ENCODE measurements around the gene B4GALT2. TPM values are rescaled to one million over a fixed set of nuclear protein-coding genes. Genes with fewer than 3 reads are reported as not detected.

Gene B4GALT2
- total and polyA plus RNA-seq, 2 of the 8 experiments (the other 6 are each of a cell fraction or from before 2014, with no cell fraction given) = 56.5 to 121 TPM

DNA sequence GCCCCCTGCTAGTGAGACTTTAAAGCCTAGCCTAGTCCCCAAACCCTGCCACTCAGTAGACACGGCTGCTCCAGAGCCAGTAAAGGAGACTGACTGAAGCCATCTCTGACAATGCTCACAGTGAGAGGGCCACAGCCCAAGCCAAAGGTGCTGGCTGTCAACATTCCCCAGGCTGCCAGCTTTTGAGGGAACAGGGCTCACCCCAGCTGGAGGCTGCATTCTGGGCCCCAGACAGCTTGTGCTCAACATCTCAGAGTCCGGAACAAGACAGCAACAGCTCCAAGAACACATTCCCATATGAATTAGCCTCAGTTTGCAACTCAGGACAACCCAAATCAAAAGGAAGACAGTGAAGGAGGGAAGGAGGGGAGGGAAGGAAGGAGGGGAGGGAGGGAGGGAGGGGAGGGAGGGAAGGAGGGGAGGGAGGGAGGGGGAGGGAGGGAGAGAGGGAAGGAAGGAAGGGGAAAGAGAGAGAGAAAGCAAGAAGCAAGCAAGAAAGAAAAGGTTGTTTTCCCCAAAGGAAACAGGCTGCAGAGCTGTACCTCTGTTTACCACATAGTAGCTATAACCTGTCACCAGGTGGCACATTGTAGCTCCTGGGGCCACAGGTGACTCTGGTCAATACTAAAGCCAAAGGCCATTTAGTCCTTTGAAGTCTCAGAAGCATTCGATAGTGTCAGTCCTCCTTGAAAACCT, 40.0 kb upstream of the B4GALT2 start:
- Histone ChIP-seq H3K4me3 (ENCODE audit: extremely low read depth in 1 of 4, insufficient read depth in 2 of 4, low read depth in 3 of 4, low read length in 4 of 4) (no peak overlapping the region), H3K4me2 (ENCODE audit: insufficient read depth in 1 of 2, low read depth in 2 of 2, low read length in 2 of 2) (peak overlapping the region in 1 of 2 experiments; percentile 43; a peak in 1 of 4 replicates), H3K23ac (ENCODE audit: insufficient read length) (no peak overlapping the region), H3K14ac (ENCODE audit: insufficient read length) (no peak overlapping the region), H2BK12ac (ENCODE audit: low read depth, low read length) (no peak overlapping the region), H3K18ac (ENCODE audit: extremely low read depth, low read length) (no peak overlapping the region), H3K36me3 (ENCODE audit: control insufficient read depth in 2 of 4, insufficient read depth in 4 of 4, low read length in 3 of 4) (no peaks in the 10 kb centered on the region; a peak in 1 of 8 replicates), H4K5ac (ENCODE audit: insufficient read length, low read depth, low read length) (no peak overlapping the region), H3K27me3 (replicated peaks in 1 of 4; ENCODE audit: control insufficient read depth in 3 of 4, extremely low read depth in 1 of 4, insufficient read depth in 3 of 4, low read length in 3 of 4) (no peaks in the 10 kb centered on the region; a peak in 1 of 7 replicates), H3K4ac (replicated peaks; ENCODE audit: insufficient read length, low read depth, low read length) (no peak overlapping the region), H4K8ac (ENCODE audit: extremely low read depth, insufficient read depth, low read length) (no peak overlapping the region), H4K91ac (replicated peaks; ENCODE audit: insufficient read length, low read length) (no peak overlapping the region), H2BK20ac (ENCODE audit: low read length) (no peak overlapping the region), H3K79me1 (ENCODE audit: low read depth, low read length) (no peaks in the 10 kb centered on the region), H3K56ac (replicated peaks; ENCODE audit: insufficient read length, low read depth, low read length) (no peak overlapping the region), H2BK5ac (ENCODE audit: low read depth, low read length) (peak overlapping the region; percentile 3; the same call in 1 of the 2 replicates), H2AFZ (ENCODE audit: low read length) (no peak overlapping the region), H3K79me2 (ENCODE audit: control insufficient read depth in 1 of 2, insufficient read depth in 2 of 2, low read length in 2 of 2) (no peaks in the 10 kb centered on the region), H2BK120ac (replicated peaks; ENCODE audit: low read depth, low read length) (no peak overlapping the region), H3K27ac (ENCODE audit: low read depth, low read length) (no peak overlapping the region), H2AK5ac (ENCODE audit: low read depth, low read length) (no peak overlapping the region; the same call in 1 of the 2 replicates), H4K20me1 (replicated peaks in 1 of 2; ENCODE audit: control insufficient read depth in 1 of 2, insufficient read depth in 2 of 2, low read length in 2 of 2) (peaks cover 7 to 8% of the 10 kb centered on the region in 2 experiments), H3K4me1 (replicated peaks in 1 of 4; ENCODE audit: control insufficient read depth in 3 of 4, insufficient read depth in 4 of 4, low read length in 3 of 4) (peaks cover 13 to 36% (median 24%) of the 10 kb centered on the region in 4 experiments), H3K9me3 (ENCODE audit: insufficient read depth in 2 of 2, low read depth in 1 of 2, low read length in 1 of 2) (no peaks in the 10 kb centered on the region), H3K23me2 (ENCODE audit: low read depth, low read length) (peaks cover 4% of the 10 kb centered on the region; the same call in 1 of the 2 replicates), H2BK15ac (ENCODE audit: low read length) (no peak overlapping the region), H3K9ac (replicated peaks in 1 of 4; ENCODE audit: extremely low read depth in 1 of 4, low read depth in 3 of 4, low read length in 3 of 4) (no peak overlapping the region)
- FAIRE-seq (no peak), DNase-seq (ENCODE audit: low read depth in 1 of 2, low spot score in 2 of 2) (no peak)
- CTCF ChIA-PET (ENCODE audit: partially characterized antibody) = interaction anchor here (0.7 to 18.6 kb wide), 15 partner anchors 9 to 170 kb away, joined by 3 to 618 read pairs (median 5); partner anchors contain the start of gene ATP6V0B
- POLR2A ChIA-PET (ENCODE audit: partially characterized antibody) = interaction anchor here (0.6 to 3.0 kb wide), 8 partner anchors 10 to 273 kb away, joined by 3 to 12 read pairs (median 4); partner anchors contain the start of gene ATP6V0B
- 74% methylated on average over 2 of the region's 3 CpGs; no CpG with 5 or more reads in 1 of the 2 experiments for WGBS, 2 experiments (ENCODE audit: extremely low coverage in 1 of 2, insufficient coverage in 1 of 2, insufficient read length in 1 of 2, insufficient replicate concordance in 2 of 2, low coverage in 1 of 2, low lambda C conversion rate in 2 of 2, missing lambda C conversion rate in 1 of 2)
- TF ChIP-seq ZNF274 (IDR thresholded peaks at IDR 0.05; ENCODE audit: borderline replicate concordance, extremely low read depth, low read length) = no peak
- peak; percentile 85 for TF ChIP-seq CTBP2 (IDR thresholded peaks at IDR 0.05; ENCODE audit: borderline replicate concordance, insufficient read depth, insufficient read length, low read length)
- TF ChIP-seq BRCA1 (IDR thresholded peaks at IDR 0.05; ENCODE audit: low read depth, low read length) = no peak
- TF ChIP-seq SIN3A (conservative IDR thresholded peaks at IDR 0.05 in 1 of 2, IDR thresholded peaks at IDR 0.05 in 1 of 2; ENCODE audit: low read depth in 1 of 2, low read length in 2 of 2) = peak; percentile 48 to 90; a peak in 3 of 4 replicates
- no peak for TF ChIP-seq BCL11A (IDR thresholded peaks at IDR 0.05; ENCODE audit: low read depth in 2 of 2, low read length in 2 of 2)

Data from H1 (cell line).